IPS-11a (cell line): ENCODE measurements around the gene LDLRAD3.
"Not testable (repeated sequence)": the region's sequence is repeated elsewhere in the genome, so short reads cannot be mapped to it uniquely, and the experiment has no call there.

ENCODE experiments used
- H3K4me3 ChIP-seq: one replicate; pipeline ENCODE4 v1.5.1; 2013; ENCODE audit warnings: low read depth, low read length, control low read depth

Gene LDLRAD3

GRCh38 chr11:36038541-36038940 is 94.7 kb downstream of the LDLRAD3 start:
- H3K4me3 ChIP-seq, result no peak overlapping the region

DNA sequence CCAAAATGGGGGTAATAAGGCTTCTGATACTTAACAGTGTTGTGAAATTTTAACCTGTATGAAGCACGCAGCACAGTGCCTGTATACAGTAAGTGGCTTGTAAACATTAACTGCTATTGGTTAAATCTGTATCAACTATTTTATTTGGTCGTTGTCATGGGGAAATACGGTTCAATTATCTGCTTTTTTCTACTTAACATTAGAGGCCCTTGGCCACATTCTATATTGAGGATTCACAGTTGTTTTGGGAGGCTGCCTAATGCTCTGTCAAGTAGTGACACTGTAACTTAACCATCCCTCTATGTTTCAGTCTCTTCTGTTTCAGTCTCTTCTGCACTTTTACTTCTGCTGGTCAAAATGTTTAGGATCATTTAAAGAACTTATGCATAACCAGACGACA is 95.6 kb downstream of the LDLRAD3 start:
- H3K4me3 ChIP-seq, result no peak overlapping the region

GRCh38 chr11:36041988-36042611 is 98.2 kb downstream of the LDLRAD3 start:
- H3K4me3 ChIP-seq, result no peak overlapping the region

DNA sequence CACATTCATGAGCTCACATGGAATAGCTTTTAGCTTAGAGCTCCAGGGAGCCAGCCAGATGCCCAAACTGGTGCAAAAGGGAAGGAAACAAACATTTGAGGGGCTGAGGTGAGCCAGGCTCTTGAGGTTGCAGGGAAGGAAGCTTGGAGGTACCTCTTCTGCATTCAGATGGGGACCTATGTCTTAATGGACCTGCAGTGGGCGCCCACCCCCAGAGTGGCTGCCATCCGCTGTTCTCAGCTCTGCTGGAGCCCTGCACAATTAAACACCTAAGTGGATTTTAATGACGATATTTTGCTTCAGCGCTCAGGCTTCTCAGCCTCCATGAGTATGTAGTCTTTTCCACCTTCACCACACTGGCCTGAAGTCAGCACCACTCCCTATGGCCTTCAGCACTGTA is 100.8 kb downstream of the LDLRAD3 start:
- no peak overlapping the region for H3K4me3 ChIP-seq

- not testable (repeated sequence) for H3K4me3 ChIP-seq
These were observed 102.1 kb downstream of the LDLRAD3 start for GRCh38 chr11:36045945-36046344.

DNA sequence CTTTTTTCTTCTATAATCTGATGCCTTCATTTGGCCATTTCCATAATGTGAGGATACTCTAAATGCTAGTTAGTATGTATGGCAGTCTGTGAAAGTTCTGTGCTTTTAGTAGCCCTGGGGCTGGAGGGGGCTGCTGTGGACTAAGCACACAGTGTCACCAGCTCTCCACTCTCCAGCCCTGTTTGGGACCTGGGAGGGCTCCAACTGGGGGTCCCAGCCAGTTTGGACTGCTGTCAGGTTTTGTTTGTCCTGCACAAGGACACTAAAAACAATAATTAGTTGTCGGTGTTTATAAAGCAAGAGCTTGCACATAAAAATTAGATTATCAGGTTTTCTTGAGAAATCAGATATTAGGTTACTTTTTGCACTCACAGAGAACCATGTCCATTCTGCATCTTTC is 103.1 kb downstream of the LDLRAD3 start:
- no peak overlapping the region for H3K4me3 ChIP-seq

- no peak overlapping the region for H3K4me3 ChIP-seq
These were observed 103.5 kb downstream of the LDLRAD3 start for GRCh38 chr11:36047344-36047743.

DNA sequence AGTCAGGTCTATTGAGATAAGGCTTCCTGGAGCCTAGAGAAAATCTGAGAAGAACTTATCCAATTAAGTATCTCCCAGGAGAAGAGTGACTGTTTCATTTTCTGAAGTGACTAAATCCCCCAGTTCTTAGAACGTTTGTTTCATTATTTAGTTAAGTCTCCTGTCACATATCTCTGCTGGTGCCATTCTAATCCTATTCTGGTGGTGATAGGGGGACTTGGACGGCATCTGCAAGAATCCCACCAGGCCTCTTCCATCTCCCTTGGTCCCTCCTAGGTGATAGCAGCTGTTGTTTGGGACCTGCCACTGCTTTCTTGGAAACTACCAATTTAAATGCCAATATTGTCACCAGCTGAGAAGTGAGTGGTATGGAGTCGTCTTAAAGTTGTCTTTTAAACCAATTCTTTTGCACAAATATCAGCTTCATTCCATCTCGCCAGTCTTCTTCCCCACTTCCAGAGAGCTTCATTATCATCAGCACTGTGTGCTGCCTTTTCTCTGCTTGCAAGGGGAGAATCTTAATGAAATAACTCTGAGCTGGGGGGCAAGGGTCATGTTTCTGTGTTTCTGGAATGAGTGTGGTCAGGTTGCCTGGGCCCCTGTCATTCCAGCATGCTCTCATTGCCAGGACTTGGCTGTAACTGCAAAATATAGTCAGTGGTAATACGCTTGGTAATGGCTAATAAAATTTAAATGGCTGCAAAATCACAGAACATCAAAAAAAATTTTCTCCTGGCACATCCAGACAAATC is 104.8 kb downstream of the LDLRAD3 start:
- no peak overlapping the region for H3K4me3 ChIP-seq

GRCh38 chr11:36051235-36052144 is 107.6 kb downstream of the LDLRAD3 start:
- H3K4me3 ChIP-seq, result no peak overlapping the region

GRCh38 chr11:36053281-36053680 is 109.4 kb downstream of the LDLRAD3 start:
- H3K4me3 ChIP-seq, result no peak overlapping the region

DNA sequence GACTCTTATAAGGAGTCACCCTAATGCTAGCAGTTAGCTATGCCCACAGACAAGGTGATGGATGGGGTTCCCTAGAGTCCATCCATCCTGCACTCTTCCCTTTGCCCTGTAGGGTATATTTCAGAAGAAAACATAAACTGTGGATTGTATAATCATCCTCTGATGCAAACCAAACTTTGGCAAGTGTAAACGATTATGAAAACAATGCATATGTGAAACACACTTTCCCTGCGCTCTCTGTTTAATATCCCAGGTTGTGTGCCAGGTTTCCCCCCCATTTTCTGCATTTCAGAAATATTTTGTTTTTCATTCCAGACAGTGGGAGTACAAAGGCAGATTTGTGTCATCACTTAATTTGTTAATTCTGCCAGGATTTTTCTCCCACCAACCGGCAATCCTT is 110.0 kb downstream of the LDLRAD3 start:
- no peak overlapping the region for H3K4me3 ChIP-seq

GRCh38 chr11:36054628-36055027 is 110.8 kb downstream of the LDLRAD3 start:
- H3K4me3 ChIP-seq, result no peak overlapping the region

GRCh38 chr11:36056160-36056751 is 112.4 kb downstream of the LDLRAD3 start:
- H3K4me3 ChIP-seq, result no peak overlapping the region

GRCh38 chr11:36057379-36058042 is 113.6 kb downstream of the LDLRAD3 start:
- H3K4me3 ChIP-seq, result no peak overlapping the region

DNA sequence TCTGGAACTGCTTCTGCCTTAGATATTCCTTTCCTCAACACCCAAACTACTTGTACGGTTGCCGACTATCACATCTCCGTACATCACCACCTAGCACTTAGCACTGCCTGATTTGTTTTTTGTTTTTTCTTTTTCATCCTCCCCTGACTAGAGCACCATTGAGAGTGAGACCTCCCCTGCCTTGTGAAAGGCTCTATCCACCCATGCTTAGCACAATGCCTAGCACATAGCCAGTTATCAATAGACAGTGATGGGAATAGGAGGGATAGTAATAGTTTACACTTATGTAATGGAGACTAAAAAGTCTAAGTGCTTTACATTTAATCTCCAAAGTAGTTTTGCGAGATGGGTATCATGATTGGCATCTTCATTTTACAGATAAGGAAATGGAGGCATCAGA is 115.8 kb downstream of the LDLRAD3 start:
- no peak overlapping the region for H3K4me3 ChIP-seq

GRCh38 chr11:36060926-36061325 is 117.1 kb downstream of the LDLRAD3 start:
- no peak overlapping the region for H3K4me3 ChIP-seq

GRCh38 chr11:36061471-36061870 is 117.6 kb downstream of the LDLRAD3 start:
- no peak overlapping the region for H3K4me3 ChIP-seq

DNA sequence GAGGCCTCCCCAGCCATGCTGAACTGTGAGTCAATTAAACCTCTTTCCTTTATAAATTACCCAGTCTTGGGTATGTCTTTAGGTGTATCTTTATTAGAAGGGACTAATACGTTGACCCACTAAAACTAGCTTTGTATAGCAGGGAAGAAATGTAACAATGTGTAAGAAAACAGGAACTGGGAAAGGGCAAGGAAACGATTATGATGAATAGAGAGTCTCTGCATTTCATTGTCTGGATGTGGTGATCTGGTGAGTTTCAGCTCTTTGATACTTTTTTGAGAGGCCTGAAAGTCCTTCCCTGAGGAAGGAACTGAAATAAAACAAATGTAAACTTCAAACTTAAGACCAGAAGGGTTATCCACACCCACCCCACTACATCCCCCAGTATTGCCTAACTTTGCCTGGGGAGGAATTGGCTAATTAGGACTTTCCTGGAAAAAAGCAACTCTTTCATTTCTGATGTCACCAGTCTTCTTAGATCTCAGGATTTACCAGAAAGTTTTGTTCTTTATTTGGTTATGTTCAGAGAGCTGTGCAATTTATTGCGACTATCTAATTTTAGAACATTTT is 119.0 kb downstream of the LDLRAD3 start:
- H3K4me3 ChIP-seq, result no peak overlapping the region

- no peak overlapping the region for H3K4me3 ChIP-seq
These were observed 121.6 kb downstream of the LDLRAD3 start for GRCh38 chr11:36065436-36065835.

- H3K4me3 ChIP-seq, result no peak overlapping the region
These were observed 123.0 kb downstream of the LDLRAD3 start for GRCh38 chr11:36066891-36067290.
